ENCODE results near the gene FAM184A.

Gene FAM184A

GRCh38 chr6:119096721-119097565 is 18.5 kb upstream of the FAM184A start:
- DNase-seq (ENCODE audit: low read depth in 2 of 2), result no peak

- DNase-seq (ENCODE audit: low read depth in 2 of 2), result no peak
These were observed 11.8 kb upstream of the FAM184A start for GRCh38 chr6:119090256-119090655.

GRCh38 chr6:119084784-119085183 is 6.3 kb upstream of the FAM184A start:
- DNase-seq (ENCODE audit: low read depth in 2 of 2), result no peak

- no peak for DNase-seq (ENCODE audit: low read depth in 2 of 2)
These were observed 4.5 kb upstream of the FAM184A start for GRCh38 chr6:119083007-119083406.

GRCh38 chr6:119079283-119079809 is 882 bp upstream of the FAM184A start:
- DNase-seq (ENCODE audit: low read depth in 2 of 2), result no peak

- DNase-seq (ENCODE audit: low read depth in 2 of 2), result peak in 1 of 2 donors; percentile 36
These were observed 655 bp downstream of the FAM184A start for GRCh38 chr6:119077643-119078375.

GRCh38 chr6:119077391-119077642 is 1.1 kb downstream of the FAM184A start:
- no peak for DNase-seq (ENCODE audit: low read depth in 2 of 2)

GRCh38 chr6:119076576-119077390 is 1.7 kb downstream of the FAM184A start:
- DNase-seq (ENCODE audit: low read depth in 2 of 2), result no peak

GRCh38 chr6:119076173-119076572 is 2.3 kb downstream of the FAM184A start:
- DNase-seq (ENCODE audit: low read depth in 2 of 2), result no peak

GRCh38 chr6:119075200-119075981 is 3.1 kb downstream of the FAM184A start:
- no peak for DNase-seq (ENCODE audit: low read depth in 2 of 2)

- DNase-seq (ENCODE audit: low read depth in 2 of 2), result no peak
These were observed 5.0 kb downstream of the FAM184A start for GRCh38 chr6:119073307-119074051.

GRCh38 chr6:119071576-119071975 is 6.9 kb downstream of the FAM184A start:
- no peak for DNase-seq (ENCODE audit: low read depth in 2 of 2)

- DNase-seq (ENCODE audit: low read depth in 2 of 2), result no peak
These were observed 11.4 kb downstream of the FAM184A start for GRCh38 chr6:119067091-119067490.

GRCh38 chr6:119066517-119066916 is 11.9 kb downstream of the FAM184A start:
- no peak for DNase-seq (ENCODE audit: low read depth in 2 of 2)

- DNase-seq (ENCODE audit: low read depth in 2 of 2), result no peak
These were observed 12.5 kb downstream of the FAM184A start for GRCh38 chr6:119065955-119066354.

- DNase-seq (ENCODE audit: low read depth in 2 of 2), result no peak
These were observed 13.1 kb downstream of the FAM184A start for GRCh38 chr6:119065382-119065781.

- DNase-seq (ENCODE audit: low read depth in 2 of 2), result no peak
These were observed 15.0 kb downstream of the FAM184A start for GRCh38 chr6:119063491-119063890.

GRCh38 chr6:119061215-119061614 is 17.2 kb downstream of the FAM184A start:
- DNase-seq (ENCODE audit: low read depth in 2 of 2), result no peak

- no peak for DNase-seq (ENCODE audit: low read depth in 2 of 2)
These were observed 18.1 kb downstream of the FAM184A start for GRCh38 chr6:119060255-119060907.

- no peak for DNase-seq (ENCODE audit: low read depth in 2 of 2)
These were observed 23.4 kb downstream of the FAM184A start for GRCh38 chr6:119055069-119055468.
